Measurements from ENCODE around the gene TMPRSS11E. TPM values are rescaled to one million over a fixed set of nuclear protein-coding genes. Genes with fewer than 3 reads are reported as not detected.

TMPRSS11E gene
- total and polyA plus RNA-seq, 7 donors, result 0.09 TPM; not detected in 6

DNA sequence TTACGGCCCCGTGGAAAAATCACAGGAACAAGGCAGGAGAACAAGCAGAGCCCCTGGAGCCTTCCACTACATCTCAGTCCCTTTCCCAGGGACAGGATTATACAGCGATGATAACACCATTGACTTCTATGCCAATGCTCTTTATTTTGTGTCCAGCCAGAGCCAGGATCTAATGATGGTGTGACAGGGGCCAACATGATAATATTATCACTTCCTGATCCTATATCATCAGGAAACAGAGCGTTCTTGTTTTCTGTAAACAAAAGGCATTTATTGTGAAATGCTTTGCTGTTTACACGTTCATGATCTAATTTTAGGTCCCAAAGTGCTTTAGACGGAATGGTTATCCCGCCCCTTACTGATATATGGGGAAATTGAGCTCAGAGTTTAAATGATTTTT, 12.8 kb downstream of the TMPRSS11E start:
- DNase-seq, result no peak
- no peaks in the 10 kb centered on the region for H3K36me3 ChIP-seq
- H3K9me3 ChIP-seq, result no peaks in the 10 kb centered on the region
- TF ChIP-seq CTCF (IDR thresholded peaks at IDR 0.05) (no peak), EP300 (IDR thresholded peaks at IDR 0.05) (no peak), POLR2A (IDR thresholded peaks at IDR 0.05) (no peak)
- H3K4me3 ChIP-seq, result no peak overlapping the region
- WGBS, 2 donors, result 72 to 73% methylated on average over 7 of the region's 7 CpGs
- intact Hi-C loops (cut with DNase I), result no loop called here
- H3K27ac ChIP-seq, result no peak overlapping the region
- H3K4me1 ChIP-seq, result peaks cover 0 to 8% (median 0%) of the 10 kb centered on the region in 4 donors
- no peaks in the 10 kb centered on the region for H3K27me3 ChIP-seq

- no peak for DNase-seq
- Histone ChIP-seq H3K4me3 (no peak overlapping the region), H3K27ac (no peak overlapping the region), H3K9me3 (no peaks in the 10 kb centered on the region), H3K4me1 (peaks cover 0 to 8% (median 0%) of the 10 kb centered on the region in 4 donors), H3K36me3 (no peaks in the 10 kb centered on the region), H3K27me3 (no peaks in the 10 kb centered on the region)
- intact Hi-C loops (cut with DNase I), result no loop called here
- TF ChIP-seq POLR2A (IDR thresholded peaks at IDR 0.05) (no peak), POLR2AphosphoS5 (IDR thresholded peaks at IDR 0.05) (no peak), CTCF (IDR thresholded peaks at IDR 0.05) (no peak), EP300 (IDR thresholded peaks at IDR 0.05) (no peak)
- 97% methylated on average over 3 of the region's 3 CpGs for WGBS, 2 donors
Measured at GRCh38 chr4:68461790-68462189, 14.5 kb downstream of the TMPRSS11E start.

- Histone ChIP-seq H3K36me3 (no peaks in the 10 kb centered on the region), H3K27ac (no peak overlapping the region), H3K4me3 (no peak overlapping the region), H3K4me1 (peaks cover 0 to 8% (median 0%) of the 10 kb centered on the region in 4 donors), H3K27me3 (no peaks in the 10 kb centered on the region), H3K9me3 (no peaks in the 10 kb centered on the region)
- intact Hi-C loops (cut with DNase I), result no loop called here
- DNase-seq, result no peak
- TF ChIP-seq CTCF (IDR thresholded peaks at IDR 0.05) (no peak), POLR2A (IDR thresholded peaks at IDR 0.05) (no peak), EP300 (IDR thresholded peaks at IDR 0.05) (no peak), POLR2AphosphoS5 (IDR thresholded peaks at IDR 0.05) (no peak)
- 94 to 97% methylated on average over 2 of the region's 2 CpGs for WGBS, 2 donors
Measured at GRCh38 chr4:68462691-68463090, 15.4 kb downstream of the TMPRSS11E start.

- intact Hi-C loops (cut with DNase I), result no loop called here
- peaks cover 0 to 8% (median 0%) of the 10 kb centered on the region in 4 donors for H3K4me1 ChIP-seq
- no peaks in the 10 kb centered on the region for H3K27me3 ChIP-seq
- no peak for DNase-seq
- TF ChIP-seq POLR2AphosphoS5 (IDR thresholded peaks at IDR 0.05) (no peak), POLR2A (IDR thresholded peaks at IDR 0.05) (no peak), EP300 (IDR thresholded peaks at IDR 0.05) (no peak), CTCF (IDR thresholded peaks at IDR 0.05) (no peak)
- 8 to 56% methylated on average over 2 of the region's 2 CpGs for WGBS, 2 donors
- no peak overlapping the region for H3K4me3 ChIP-seq
- no peak overlapping the region for H3K27ac ChIP-seq
- H3K36me3 ChIP-seq, result no peaks in the 10 kb centered on the region
- H3K9me3 ChIP-seq, result no peaks in the 10 kb centered on the region
Measured at GRCh38 chr4:68463796-68464195, 16.5 kb downstream of the TMPRSS11E start.

- no peak overlapping the region for H3K27ac ChIP-seq
- H3K27me3 ChIP-seq, result no peaks in the 10 kb centered on the region
- peaks cover 0 to 8% (median 0%) of the 10 kb centered on the region in 4 donors for H3K4me1 ChIP-seq
- intact Hi-C loops (cut with DNase I), result no loop called here
- no peak for DNase-seq
- H3K4me3 ChIP-seq, result no peak overlapping the region
- TF ChIP-seq POLR2AphosphoS5 (IDR thresholded peaks at IDR 0.05) (no peak), CTCF (IDR thresholded peaks at IDR 0.05) (no peak), EP300 (IDR thresholded peaks at IDR 0.05) (no peak), POLR2A (IDR thresholded peaks at IDR 0.05) (no peak)
- 81 to 87% methylated on average over 1 of the region's 1 CpG for WGBS, 2 donors
- no peaks in the 10 kb centered on the region for H3K36me3 ChIP-seq
- no peaks in the 10 kb centered on the region for H3K9me3 ChIP-seq
Measured at GRCh38 chr4:68465058-68465457, 17.8 kb downstream of the TMPRSS11E start.

Data from sigmoid colon (tissue), 7 donors.